Activated CD4-positive, alpha-beta T cell treated with anti-CD3 and anti-CD28 coated beads for 48 hours (primary cell): ENCODE results near the gene ESRP2.

Experiments
- DNase-seq: peaks from one replicate; pipeline ENCODE4 v3.0.0-alpha.2; 2020

Gene ESRP2

DNA sequence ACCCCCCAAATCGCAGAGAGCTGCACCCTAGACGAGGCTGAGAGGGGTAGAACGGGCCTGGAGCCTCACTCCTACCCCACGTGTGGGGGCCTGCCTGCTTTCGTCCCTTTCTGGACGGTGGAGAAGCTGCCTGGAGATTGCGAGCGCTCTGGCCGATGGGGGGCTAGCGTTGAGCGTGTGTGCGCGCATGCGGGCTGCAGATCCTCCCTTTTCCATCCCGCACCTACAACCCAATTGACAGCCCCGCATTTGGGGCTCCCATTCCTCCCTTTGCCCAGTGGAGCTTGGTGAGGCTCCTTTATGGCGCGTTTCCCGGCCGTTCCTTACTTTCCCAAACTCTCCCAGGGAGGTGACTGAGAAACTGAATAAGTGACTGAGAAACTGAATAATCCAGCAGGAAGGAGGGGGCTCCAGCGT, 907 bp upstream of the ESRP2 start:
- DNase-seq, result no peak

DNA sequence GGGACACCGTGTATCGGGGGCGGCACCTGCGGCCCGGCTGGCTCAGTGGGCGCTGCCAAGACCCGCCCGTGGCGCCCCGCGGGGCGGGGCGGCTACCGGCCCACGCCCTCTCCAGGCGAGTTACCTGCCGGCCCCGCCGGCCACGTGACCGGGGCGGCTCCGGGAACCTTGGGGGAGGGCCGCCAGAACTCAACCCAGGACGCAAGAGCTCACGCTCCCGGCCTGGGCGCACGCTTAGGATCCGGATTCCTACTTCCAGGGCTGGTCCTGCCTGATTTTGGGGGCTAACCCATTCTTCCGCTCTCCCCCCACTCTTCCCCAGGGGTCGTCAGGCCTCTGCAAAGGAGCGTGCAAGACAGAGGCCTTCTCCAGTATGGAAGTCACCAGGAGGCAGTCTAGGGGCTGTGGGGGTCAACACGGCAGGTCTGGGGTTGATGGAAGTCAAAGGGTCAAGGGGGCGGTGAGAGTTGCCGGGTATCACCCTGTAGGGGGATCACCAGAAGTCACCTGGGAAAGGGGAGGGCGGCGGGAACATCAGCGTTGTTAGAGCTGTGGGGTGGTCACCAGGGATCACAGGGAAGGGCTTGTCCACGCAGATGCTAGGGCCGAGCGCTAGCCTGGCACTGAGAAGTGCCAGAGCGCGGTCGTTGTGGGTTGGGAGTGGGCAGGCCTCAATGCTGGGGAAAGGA, 354 bp upstream of the ESRP2 start:
- peak; percentile 55 for DNase-seq

DNA sequence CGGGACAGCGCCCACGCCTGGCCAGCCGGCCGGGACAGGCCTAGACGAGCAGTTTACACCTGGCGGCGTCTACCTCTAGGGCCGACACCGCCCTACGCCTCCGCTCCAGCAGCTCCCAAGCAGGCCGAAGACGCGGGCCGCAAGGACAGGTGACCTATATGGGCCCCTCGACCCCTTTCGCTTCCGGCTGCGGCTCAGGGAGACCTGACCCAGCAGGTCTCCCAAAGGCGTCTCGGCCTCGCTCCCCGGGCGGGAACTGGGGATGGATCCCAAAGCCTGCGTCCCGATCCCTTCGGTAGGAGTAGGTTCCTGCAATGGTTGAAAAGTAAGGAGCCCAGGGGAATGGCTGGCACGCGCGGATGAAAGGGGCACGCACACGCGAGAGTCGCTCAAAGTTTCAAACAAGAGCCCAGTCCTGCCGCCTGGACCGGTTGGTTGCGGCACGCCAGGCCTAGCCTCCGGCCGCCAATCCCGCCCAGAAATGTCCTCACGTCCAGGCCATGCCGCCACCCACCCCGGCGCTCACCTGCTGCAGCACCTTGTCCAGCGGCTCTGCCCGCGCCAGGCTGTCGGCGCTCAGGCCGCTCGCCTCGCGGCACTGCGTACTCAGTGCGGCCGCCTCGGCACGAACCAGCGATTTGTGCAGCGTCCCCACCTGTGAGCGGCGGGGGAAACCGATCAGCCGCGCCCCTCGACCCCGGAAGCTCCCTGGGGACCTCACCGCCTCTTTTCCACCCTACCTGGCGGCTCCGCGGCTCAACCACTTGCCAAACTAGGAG, 630 bp downstream of the ESRP2 start:
- no peak for DNase-seq

DNA sequence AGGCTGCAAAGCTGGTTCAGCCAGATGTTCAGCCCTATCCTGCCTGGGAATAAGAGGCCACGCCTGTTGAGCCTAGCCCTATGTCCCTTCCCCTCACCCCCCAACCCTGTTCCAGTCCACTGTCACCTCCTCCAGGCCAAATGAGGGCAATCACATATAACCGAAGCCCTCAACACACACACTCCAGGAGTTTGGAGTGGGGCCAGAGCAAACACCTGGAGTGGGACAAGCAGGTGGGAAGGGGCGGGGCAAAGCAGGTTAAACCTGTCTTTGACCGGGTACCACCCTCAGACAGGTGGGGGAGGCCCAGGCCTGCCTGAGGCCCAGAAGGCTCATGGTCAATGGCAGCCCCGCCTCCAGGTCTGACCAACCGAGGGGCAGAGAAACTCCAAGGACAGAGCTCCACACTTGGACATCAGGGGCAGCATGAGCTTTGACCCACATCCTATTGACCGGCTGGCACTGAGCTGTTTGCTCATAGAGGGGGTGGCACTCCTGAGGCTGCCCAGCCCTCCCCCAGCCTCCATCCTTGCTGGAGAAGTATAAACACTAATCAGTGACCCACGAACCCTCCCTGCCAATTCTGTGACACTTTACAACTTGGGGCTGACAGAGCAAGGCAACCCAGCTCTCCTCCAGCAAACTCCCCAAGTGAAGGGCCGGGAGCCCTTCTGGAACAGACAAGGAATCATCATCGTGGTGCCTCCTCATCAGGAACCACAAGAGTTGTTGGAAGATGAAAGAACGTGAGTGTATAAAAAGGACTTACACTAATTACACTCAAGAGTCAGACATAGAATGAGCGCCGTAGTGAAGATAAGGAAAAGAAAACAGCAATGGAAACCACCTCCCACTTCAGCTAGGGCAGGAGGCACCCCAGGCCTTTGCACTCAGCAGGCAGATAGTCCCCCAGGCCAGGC, 1.5 kb downstream of the ESRP2 start:
- no peak for DNase-seq

DNA sequence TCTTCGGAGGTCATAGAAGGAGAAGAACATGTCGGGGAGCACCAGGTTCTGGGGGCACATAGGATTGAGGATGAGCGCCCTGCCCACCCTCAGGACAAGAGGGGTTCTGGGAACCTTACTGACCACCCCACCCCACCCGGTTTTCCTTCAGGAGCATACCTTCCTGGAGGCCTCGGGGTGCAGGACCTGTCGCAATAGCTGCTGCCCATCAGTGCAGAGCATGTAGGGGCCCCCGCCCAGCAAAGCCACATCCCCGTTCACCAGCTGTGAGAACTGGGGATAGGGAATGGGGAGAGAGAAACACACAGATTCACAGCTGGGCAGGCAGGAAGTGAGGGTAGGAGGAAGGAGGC, 2.1 kb downstream of the ESRP2 start:
- DNase-seq, result no peak

DNA sequence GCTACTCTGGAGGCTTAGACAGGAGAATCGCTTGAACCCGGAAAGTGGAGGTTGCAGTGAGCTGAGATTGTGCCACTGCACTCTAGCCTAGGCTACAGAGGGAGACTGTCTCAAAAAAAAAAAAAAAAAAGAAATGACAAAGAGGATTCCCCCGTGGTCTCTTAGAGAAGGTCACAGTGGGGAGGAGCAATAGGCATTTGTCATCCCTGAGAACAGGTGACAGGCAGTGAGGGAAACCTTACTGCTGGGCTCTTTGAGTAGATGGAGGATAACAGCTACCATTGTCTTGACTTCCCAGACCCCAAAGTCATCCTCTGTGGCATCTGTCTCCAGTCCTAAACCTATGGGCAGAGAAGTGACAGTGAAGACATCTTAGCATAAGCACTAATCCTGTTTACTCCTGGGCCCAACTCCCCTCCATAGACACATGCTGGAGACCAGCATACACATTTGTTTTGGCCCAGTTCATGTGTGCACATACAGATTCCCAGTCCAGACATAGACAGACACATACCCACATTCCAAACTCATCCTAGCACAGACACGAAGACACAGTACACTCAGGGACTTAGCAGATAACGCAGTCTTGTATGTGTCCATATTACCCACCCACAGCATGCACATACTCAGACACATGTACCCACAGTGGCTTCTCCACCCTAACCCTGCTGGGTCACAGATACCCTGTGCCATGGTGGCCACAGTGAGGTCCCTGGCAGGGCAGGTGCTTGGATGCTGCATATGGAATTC, 2.7 kb downstream of the ESRP2 start:
- no peak for DNase-seq

DNA sequence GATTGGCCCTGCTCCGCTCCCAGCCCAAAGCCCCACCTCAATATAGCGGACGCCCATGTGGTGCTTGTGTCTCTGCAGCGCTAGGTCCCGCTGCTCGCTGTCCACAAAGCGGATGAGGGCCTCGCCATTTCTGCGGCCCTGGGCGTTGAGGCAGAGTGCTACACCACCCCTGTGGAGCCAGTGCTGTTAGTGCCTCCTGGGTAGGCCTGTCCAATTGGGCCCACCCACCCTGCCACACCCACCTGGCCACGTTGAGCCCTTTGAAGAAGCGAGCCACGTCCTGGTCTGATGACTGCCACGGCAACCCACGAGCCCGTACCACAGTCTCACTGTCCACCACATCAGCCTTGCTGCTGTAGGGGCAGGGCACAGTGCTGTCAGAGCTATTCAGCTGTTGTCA, 3.6 kb downstream of the ESRP2 start:
- no peak for DNase-seq

DNA sequence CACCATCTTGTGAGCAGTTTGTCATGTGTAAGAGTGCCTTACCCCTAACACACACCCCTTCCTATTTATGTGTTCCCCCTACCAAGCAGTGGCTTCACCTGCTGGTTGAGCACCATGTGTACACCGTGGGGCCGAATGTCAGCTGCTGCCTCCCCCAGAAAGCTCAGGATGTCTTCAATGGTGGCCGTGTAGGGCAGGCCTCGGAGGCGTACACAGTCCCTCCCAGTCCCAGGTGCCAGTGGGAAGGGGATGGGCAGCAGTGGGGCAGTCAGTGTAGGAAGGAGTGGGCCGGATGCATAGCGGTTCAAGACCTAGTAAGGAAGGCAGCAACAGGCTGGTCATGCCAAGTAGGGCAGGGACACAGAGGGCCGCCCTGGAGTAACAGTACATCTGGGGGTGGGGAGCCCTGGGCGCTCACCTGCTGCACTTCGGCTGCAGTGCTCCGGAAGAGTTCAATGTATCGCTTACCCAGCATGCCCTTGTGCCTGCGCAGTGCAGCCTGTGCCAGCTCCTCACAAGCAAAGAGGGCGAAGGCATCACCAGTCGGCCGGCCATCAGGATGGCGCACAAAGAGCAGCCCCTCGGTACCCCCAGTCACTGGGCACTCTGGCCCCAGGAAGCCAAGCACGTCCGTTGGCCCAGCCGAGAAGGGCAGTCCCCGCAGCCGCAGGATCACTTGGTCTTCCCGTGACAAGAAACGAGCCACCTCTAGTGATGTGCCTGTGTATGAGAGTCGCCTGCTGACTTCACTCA, 4.4 kb downstream of the ESRP2 start:
- no peak for DNase-seq

DNA sequence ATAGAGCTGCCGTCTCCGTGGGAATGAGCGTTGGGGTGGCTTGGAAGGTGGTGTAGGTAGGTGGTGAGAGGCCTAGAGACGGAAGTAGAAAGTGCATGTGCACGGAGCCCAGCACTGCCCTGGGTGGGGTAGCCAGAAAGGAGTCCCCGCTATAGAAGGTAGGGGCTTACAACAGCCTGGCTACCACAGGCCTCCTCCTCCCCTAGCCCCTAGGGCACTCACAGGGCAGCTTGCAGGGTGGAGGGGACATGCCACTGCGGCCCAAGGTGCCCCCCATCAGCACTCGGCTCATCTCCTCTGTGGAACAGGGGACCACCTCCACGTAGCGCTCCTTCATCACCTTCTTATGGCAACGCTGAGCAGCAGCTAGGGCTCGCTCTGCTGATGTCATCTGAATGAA, 5.0 kb downstream of the ESRP2 start:
- DNase-seq, result no peak

DNA sequence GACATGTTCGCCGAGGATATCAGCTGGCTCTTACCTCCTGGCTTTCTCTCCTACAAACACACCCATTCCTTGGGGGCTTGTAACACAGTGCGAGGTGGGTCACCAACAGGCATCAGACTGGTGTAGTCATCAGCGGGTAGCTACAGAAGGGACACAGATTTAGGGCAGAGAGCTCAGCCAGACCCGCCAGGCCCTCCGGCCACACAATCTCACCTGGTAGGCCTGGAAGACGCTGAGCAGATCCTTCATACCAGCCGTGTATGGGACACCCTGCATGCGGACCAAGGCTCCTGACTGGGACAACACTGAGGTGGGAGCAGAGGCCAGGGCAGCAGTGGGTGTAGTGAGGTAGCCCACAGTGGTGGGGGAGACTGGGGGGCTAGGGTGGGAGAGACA, 5.8 kb downstream of the ESRP2 start:
- no peak for DNase-seq

DNA sequence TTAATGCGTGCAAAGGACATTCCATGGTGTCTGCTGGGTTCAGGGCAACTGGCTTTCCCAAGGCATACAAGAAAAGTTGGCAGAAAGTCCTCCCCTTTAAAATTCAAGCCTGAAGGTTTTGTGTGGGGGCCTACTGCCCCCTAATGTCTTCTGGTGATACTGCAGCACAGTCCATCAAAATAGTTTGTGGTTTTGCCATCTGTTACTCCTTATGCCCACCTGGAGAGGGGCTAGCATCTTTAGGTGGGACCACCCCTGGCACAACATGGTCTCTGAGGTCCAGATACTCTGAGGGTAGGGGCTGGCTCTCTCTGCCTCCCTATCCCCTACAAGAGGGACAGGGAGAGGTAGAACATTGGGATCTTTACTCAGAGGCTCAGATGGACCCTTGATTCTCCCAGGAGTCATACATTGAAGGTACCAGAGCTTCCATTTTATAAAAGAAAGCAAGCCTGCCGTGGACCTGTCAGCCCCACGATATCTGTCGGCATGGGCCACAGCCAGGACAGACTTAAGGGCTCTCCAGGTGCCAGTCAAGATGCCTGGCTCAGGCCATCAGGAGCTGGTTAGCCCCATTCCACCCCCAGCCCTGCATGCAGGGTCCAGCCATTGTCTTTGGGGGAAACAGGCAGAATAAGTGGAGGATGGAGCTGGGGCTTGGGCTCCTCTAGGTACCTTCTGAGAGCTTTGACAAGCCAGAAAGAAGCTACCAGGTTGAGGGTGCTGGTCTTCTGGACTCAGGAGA, 6.3 kb downstream of the ESRP2 start:
- peak; percentile 59 for DNase-seq

DNA sequence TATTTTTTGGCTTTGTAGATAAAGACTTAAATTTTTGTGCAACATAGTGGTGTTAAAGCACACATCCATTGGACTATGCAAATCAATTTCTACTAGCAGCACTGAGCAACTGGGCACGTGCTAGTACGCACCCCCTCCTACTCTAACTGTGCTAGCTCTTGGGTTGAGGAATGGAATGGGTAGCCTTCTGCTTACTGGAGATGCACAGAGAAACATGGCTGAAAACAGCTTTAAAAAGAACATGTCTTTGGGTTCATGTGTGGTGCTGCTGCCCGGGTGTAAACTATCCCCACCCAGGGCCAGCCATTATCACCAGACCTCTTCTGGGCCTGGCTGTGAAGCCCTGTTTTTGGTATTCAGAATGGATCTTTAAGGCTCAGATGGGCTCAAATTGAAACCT, 7.3 kb downstream of the ESRP2 start:
- no peak for DNase-seq

DNA sequence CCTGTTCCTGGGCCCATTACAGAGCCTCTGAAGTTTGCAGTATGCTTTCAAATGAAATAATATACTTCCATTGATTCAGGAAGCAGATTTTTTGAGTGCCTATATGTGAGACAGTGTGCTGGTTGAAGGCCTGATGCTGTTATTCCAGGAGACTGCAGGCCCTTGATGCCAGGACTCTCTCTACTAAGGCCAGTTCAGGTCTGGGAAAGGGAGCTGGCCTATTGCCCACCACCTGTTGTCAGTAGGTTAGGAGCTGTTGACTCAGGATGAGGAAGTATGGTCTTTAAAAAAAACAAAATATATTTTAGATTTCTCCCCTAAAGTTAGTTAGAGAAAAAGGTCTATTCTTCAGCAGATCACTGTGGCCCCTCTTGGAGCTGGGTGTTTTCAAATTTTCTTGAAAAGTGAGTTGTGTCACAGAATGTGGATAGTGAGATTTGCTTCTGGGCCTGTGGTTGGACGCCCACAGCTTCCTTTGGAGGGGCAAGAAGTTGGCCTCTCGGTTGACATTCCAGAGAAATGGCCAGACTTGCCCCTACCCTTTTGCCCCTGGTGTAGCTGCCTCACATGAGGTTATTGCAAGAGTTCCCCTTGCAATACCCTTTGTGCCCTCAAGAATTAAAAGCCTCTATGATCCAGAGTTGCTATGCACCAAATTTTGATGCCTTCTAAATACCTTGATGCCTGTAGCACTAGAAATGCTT, 7.9 kb downstream of the ESRP2 start:
- no peak for DNase-seq

DNA sequence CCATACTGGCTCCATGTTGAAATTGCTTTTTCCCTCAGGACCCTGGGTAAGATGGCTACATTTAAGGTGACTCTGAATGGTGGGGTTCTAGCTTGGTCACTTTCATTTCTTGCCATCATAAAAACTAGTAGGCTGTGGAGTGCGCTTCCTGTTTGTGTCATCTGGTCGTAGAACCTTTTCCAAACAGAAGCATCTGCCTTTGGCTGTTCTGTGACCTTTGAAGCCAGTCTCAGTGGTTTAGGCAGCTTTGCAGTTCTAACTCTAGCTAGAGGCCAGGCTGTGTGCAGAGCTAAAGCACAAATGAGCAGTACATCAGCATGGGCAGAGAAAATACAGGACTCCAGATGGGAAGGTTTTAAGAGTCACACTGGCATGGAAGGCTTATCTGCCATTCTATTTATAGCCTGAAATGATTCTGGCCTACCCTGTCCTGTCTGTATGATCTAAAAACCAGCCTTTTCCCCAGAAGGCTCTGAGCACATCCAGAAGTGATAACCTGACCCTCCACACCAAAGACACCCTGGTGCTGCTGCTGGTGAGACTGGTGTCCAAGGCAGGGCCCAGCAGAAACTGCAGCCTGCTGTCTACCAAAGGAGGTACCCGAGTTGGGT, 8.6 kb downstream of the ESRP2 start:
- no peak for DNase-seq

DNA sequence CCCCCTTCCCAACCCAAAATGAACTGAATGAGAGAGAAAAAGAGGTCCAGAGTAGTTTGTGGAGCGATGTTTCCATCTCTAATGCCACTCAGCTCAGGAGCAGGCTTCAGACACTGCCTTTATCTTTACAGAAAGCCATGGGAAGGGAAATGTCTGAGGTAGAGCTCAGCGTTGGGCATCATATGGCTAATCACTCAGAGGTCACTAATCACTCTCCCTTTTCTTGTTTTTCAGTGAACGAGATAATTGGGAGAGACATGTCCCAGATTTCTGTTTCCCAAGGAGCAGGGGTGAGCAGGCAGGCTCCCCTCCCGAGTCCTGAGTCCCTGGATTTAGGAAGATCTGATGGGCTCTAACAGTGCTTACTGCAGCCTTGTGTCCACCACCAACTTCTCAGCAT, 9.8 kb downstream of the ESRP2 start:
- no peak for DNase-seq

DNA sequence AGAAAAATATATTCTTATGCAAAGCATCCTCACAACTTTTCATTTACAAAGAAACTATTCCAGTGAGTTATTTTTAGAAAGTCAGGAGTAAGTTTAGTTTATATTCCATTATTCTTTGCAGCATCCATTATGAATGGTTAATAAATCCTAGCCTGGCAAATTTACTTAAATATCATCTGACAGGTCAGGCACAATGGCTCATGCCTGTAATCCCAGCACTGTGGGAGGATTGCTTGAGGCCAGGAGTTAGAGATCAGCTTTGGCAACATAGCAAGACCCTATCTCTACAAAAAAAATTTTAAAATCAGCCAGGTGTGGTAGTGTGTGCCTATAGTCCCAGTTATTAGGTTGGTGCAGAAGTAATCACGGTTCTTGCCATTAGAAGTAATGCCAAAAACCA, 12.9 kb downstream of the ESRP2 start:
- DNase-seq, result no peak

DNA sequence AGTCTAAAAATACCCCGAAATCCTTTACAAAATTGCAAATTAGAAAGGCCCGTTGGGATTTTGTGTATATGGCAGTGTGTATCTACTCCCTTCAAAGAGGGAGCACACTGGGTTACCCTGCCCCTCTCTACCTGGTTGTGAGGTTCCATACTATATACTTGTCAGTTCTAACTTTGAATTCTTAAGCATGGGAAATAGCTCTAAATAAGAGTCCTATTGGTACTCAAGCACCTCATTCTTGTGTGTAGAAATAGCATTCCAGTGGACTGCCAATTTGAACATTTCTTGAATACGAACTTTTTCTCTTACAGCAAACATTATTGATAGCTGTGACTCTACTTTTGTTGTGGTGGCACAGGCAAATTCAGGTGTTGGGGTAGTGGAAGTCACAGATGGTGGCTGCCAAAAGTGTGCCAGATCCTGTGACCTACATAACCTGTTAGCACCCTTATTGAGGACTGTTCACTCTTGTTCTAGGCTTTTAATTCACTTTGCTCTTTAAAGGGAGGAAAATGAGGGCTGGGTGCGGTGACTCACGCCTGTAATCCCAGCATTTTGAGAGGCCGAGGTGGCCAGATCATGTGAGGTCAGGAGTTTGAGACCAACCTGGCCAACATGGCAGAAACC, 16.1 kb downstream of the ESRP2 start:
- no peak for DNase-seq

DNA sequence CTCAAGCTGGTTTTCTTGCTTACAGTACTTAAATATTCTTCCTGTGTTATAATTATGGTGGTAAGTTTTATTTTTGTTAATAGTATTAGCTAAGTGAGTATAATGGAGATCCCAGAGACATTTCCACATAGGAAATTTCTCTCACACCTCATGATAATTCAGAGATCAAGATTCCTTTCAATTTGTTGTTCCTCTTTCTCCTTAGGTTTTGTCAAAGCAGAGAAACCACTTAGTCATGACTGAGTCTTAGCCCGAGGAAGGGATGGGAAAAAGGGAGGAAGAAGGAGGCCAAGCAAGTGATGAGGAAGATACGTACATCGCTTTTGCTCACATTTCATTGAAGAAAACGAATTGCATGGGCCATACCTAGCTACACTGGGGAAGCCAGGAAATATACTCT, 18.4 kb downstream of the ESRP2 start:
- DNase-seq, result no peak

DNA sequence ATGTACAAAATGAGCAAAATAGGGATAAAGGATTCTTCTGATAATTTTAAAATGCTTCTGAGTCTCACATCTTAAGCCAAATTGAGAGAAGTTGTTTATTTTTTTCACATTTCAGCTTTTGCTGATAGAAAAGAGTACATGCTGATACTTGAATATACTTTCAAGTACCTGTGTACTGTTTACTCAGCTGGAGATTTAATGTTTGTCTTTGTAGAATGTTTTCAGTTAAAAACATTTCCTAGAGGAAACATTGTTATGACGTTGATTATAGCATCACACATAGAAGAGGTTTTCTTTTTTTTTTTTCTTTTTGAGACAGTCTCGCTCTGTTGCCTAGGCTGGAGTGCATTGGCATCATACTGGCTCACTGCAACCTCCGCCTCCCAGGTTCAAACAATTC, 19.7 kb downstream of the ESRP2 start:
- no peak for DNase-seq

DNA sequence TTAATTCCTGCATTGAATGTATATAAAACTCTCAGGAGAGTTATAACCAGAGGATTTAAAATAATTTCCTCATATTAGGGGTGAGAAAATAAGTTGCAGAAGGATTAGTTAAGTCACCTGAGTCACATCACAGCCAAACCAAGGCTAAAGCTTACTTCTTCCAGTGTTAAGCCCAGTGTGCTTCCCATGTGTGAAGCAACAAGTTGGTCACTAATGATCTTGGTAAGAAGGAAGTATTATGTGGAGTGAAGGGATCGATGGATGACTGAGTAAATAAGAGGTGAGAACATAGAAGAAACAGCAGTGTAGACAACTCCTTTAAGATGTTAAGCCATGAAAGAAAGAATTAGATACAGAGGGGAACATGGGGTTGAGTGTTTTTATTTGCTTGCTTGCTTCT, 20.6 kb downstream of the ESRP2 start:
- DNase-seq, result no peak
